DMS 273 treated with DMSO at 0.1 percent for 48 hours (cell line): ENCODE results near the gene RXRB.

Source experiments
- DNase-seq: peaks from one replicate; lab custom pipeline; 2025; lab: John Stamatoyannopoulos, UW

RXRB gene

DNA sequence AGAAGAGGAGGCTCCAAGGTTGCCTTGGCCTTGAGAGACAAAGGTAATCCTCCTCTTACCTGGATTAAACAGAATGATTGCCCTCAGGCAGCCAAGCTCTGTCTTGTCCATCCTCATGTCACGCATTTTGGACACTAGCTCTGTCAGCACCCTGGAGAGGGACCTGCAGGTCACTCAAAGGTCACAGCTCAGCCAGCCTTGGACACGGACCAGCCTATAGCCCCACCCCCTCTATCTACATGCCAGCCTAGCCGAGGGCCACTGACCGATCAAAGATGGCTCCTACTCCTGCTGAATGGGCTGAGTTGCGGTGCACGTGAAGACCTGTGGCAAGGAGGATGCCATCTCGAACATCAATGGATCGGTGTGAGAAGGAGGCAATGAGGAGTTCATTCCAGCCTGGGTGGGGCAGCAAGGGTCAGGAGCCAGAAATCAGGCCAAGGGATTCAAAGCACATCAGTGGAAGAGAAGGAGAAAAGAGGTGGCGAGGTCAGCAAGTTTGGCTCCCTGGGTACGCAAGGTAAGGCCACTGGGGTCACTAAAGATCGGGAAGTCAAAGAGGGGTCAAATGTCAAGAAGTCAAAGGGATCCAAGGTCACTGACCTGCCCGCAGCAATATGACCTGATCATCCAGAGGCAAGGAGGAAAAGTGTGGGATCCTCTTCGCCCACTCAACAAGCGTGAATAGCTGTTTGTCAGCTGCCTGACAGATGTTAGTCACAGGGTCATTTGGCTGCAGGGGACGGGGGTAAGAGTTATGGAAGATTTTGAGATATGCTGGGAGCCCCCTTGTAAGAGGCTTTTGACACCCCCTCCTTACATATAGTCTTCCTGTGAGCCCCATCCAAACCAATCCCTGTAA is 4.9 kb downstream of the RXRB start:
- no peak for DNase-seq

DNA sequence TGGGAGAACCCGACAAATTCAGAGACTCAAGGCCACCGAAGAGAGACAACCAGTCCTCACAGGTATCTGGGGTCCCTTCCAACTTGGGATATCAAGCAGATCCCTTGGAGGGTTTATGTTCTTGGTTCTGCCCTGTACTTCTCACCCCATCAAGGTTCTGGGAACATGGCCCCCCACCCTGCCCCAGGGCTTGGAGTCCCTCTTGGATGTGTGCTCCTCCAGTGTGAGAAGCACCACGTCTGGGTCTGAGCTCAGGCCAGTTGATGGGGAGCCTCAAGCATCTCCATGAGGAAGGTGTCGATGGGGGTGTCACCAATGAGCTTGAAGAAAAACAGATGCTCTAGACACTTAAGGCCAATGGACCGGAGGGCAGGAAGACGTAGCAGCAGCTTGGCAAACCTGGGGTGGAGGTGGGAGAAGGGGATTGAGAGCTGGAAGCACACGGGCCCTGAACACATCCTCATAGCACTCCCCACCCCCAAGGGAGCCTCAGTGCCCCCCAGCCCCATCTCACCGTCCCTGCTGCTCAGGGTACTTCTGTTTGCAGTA is 6.0 kb downstream of the RXRB start:
- DNase-seq = no peak

DNA sequence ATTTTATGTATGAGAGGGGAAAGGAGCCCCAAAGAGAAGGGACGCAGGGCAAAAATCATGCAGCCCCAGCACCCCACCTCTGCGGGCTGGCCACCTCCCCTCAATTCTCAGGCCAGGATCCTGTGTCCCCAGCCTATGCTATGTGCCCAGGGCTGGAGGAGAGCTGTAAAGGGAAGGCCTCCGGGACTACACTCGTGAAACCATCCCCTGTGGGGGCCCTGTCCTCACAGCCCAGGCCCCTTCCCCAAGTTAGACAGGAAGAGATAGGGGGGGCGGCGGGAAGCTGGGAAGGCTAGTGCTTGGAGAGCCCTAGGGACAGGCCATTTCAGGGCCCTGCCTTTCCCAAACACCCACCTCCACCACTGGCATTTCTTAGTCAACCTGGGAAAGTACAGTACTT is 6.8 kb downstream of the RXRB start:
- DNase-seq = no peak

DNA sequence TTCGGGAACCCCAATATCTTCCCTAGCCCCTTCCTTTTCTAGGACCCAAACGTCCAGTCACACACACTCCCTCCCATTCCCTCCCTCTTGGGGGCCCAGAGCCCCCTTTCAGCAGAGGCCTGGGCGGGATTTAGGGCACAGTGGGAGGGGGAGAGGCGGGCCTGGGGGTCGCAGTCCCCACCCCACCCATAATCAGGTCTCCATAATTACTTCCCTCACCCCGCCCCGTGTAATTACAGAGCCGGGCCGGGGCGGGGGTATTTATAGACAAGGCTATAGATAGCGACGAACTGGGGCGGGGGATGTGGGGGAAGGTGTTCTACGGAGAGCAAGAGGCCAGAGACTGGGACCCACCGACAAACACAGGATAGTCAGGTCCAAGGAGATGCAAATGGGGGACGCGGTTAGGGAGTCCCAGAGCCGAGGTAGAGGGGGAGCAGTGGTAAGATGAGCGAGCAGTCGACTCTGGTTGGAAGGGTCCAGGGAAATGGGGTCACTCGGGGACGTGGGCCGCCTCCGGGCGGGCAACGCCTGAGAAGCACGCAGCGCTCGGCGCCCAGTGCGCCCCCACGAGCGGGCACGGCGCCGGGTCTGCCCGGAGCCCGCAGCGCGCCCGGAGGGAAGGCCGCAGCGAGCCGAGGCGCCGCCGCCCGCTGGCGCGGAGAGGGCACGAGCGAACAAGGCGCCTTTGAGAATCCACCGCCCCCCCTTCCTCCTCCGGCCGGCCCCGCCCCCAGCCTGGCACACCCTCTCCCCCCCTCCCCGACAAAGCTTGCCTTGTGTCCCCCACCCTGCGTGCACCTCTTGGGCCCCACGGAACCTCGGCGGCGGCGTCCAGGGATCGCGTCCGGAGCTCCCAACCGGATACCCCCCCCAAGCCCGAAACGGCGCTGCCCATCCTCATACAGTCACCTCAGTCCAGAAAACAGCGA is 7.5 kb downstream of the RXRB start:
- DNase-seq = no peak

DNA sequence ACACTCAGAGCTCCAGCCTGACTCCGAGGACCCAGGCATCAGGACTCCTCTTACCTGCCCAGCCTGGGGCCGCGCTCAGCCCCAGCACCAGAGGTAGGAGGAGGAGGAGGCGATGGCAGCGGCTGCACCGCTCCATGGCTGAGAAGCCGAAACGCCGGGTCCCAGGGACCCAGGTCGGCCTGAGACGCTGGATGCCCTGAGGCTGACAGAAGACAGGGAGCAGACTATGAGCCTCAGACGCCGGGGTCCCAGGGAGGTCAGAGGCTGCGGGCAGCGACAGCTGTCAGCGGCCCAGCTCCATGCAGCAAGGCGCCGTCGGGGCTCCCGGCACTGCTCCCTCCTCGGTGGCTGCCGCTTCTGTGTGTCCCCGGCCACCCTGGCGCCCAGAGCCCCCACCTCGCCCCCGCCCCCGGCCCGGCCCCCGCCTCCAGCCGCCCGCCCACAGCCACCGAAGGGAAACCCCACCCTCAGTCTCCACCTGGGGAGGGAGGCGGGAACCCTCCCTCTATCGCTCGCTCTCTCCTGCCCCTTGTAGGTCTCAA is 8.3 kb downstream of the RXRB start, which contains the start of gene COL11A2:
Gene COL11A2, minus strand, starts transcription at position 363 of the 542 bp plus-strand sequence. Its CDS starts 227 bp downstream, at position 136.
- DNase-seq = no peak

DNA sequence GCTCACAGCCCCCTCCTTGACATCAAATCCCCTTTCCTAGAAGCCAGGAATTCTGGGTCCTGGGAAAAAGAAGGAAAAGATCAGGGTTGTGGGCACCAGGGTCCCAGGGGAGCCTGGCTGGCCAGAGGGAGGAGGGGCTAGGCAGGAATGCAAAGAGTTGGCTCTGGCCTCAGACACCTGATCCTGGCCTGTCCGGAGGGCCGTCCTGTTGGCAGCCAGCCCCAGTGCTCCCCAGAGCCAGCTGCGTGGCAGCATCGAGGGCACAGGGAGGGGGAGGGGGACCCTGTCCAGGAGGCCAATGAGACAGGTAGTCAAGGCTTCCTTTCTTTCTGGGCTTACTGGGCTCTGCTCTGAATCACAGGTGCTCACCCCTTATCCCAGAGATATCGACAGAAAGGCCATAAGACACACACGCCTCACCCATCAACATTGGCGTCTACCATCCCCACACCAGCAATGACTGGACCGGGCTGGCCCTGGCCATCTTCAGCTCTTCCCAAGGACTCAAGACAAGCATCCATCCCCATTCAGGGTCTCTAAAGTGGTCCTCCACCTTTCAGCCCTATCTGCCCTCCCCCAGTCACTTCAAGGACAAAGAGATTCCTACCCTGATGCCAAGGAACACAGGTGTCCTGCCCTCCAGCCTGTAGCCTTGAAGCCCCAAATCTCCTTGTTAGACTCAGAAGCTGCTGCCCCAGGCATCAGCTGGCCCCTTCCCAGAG is 8.9 kb downstream of the RXRB start:
- no peak for DNase-seq

DNA sequence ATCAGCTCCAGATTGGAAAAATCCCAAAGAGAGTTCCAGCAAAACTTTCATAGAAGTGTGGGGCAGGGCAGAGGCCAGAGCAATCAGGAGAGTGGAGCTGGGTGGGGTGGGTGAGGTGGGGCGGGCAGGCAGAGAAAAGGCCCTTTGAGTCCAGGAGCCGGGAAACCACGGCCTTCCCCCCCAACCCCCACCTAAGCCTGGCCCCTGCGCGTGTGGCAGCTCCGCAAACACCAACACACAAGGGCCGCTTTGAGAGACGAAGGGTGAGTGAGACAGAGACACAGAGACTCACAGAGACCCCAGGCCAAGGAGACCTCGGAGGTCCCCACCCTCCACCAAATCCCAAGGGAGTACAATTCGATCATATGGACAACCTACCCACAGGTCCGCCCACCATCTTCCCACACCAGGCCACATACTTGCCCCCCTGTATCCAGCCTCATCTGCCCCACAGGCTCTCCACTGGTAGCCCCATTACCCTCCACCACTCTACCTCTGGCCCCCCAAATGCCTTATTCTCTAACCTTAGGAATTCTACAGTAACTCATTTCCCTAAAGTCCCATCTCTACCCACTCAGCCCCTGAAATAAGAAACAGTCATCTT is 9.9 kb downstream of the RXRB start:
- DNase-seq = no peak

DNA sequence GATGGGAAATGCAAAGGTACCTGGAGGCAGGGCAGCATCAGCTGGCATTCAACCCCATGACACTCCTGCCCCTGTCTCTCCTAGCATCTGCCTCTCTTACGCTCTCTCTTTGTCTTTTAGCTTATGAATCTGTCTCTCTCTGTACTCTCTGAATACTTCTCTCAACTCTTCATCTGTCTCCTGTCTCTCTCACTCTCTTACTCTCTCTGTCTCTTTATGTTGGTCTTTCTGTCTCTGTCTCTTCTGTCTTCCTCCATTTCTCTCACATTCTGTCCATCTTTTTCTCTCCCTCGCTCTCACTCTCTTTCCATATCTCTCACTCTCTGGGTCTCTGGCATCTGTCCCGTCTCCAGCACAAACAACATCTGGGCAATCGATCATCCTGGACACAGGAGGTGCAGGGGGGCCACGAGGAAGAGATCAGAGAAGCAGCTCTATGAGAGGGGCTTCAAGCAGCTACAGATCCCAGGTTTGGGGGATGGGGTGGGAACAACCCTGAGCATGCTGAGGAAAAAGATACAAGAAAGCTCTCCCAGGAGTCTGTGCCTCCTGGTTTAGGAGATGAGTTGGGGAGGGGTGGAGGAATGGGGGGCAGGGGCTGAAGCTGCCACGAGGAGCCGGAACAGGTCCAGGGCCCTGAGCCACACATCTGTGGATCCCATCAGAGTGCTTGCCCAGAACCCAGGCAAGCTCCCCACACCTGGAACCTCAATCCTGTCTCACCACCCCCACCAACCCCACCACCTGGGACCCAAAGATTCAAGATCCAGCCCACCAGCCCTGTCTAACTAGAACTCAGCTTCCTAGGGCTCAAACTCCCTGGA is 10.6 kb downstream of the RXRB start:
- no peak for DNase-seq

DNA sequence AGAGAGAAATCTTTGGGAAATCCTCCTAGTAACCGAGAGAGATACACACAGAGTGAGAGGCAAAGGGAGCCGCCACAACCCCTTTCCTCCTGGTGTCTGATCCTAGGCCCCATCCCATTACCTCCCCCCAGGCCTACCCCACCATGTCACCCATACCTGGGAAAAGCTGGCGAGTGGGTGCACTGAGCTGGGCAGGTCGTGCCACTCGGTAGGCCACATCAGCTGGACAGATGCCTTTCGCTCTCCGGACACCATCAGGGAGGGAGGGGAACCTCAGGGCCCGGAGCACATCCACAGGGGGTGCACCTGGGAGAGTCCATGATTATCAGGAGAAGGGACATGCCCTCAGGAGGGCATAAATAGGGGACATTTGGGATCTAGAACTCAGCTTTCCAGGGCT is 11.3 kb downstream of the RXRB start:
- no peak for DNase-seq

DNA sequence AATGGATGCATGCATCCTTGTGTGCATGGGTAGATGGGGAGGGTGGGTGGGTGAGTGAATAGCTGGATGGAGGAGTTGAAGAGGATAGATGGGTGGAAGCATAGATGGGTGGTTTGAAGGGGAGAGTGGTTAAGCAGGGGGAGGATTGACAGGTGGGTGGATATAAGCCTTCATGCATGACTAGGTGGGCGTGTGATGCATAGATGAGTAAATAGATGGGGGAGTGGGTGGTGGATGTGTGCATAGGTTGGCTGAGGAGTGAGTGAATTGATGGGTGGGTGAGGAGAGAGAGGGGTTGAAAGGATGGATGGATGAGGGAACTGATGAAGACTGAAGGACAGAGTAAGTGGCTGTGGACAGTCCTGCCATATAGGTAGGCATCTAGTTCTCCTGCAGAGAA is 12.7 kb downstream of the RXRB start:
- no peak for DNase-seq

DNA sequence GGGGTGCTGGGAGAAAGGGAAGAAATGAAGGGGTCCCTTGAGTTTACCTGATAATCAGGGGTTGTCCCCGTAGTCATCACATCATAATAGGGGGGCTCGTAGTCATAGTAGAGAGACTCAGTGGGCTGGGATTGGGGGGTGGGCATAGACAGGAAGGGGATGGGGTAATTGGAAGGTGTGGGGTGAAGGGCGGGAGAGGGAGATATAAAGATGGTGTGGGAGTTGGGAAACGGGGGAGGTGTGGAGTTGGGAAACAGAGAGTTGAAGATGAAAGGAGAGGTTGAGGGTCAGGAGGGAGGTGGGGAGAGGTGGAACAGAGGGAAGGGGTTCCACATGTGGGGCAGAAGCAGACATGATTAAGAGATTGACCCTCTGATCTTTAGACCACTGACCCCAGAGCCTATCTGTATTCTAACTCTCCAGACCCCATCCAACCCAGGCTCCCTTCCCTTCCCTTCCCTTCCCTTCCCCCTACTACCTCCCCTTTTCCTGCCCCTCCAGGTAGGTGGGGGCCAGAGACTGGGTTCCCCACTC is 14.7 kb downstream of the RXRB start:
- DNase-seq = no peak

DNA sequence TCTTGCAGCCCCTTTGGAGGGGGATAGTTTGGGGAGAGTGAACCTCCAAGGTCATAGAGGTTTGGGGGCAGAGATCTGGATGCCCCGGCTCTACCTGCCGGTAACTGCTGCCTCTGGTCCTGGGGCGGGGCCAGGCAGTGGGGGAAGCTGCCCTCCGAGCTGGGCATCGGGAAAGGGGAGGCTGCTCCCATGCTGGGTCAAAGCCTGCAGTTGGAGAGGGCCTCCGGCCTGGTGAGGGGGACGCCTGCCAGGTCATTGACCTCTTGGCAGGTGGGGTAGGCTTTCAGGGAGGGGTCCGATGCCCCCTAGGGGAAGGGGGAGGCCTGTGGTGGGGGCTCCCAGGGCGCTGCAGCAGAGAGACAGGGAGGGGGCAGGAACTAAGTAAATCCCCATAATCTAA is 15.3 kb downstream of the RXRB start:
- DNase-seq = no peak

DNA sequence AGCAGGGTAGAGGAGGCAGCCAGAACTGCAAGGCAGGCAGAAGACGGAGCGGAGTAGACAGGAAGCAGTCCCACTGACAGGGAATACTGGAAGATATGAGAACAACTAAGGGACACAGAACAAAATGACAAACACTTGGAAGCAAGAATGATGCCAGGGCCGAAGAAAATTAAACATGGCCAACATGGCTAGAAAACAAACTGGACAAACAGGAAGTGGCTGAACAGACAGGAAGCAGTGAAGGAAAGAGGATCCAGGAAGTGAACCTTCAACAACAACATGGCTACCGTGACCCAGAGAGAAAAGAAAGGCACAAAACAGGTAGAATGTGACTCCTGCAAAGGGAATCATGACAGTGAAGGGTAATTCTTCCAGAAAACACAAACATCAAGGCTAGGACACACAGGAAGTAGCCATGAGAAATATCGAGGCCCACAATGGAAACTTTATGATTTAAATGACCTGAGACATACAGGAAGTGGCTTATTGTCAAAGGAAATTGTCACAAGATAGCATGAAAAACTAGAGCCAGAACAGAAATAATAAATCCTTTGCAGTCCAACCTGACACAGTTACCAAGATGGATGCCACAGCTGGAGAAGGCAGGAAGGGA is 17.3 kb downstream of the RXRB start:
- no peak for DNase-seq

DNA sequence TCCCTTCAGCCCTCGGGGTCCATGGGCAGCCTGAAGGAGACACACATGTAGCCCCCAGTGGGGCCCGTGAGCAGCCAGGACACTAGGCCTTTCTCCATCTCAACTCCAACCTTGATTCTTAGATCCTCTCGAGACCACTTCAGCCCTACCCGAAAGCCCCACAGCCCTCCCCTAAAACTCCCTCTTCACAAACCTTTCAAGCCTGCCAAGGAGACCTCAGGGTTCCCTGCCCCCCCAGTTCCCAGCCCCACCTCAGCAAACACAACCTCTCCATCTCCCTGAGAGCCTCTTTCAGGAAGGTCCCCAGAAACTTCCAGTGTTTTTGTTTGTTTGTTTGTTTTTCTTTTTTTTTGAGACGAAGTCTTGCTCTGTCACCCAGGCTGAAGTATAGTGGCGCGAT is 19.3 kb downstream of the RXRB start:
- DNase-seq = no peak

DNA sequence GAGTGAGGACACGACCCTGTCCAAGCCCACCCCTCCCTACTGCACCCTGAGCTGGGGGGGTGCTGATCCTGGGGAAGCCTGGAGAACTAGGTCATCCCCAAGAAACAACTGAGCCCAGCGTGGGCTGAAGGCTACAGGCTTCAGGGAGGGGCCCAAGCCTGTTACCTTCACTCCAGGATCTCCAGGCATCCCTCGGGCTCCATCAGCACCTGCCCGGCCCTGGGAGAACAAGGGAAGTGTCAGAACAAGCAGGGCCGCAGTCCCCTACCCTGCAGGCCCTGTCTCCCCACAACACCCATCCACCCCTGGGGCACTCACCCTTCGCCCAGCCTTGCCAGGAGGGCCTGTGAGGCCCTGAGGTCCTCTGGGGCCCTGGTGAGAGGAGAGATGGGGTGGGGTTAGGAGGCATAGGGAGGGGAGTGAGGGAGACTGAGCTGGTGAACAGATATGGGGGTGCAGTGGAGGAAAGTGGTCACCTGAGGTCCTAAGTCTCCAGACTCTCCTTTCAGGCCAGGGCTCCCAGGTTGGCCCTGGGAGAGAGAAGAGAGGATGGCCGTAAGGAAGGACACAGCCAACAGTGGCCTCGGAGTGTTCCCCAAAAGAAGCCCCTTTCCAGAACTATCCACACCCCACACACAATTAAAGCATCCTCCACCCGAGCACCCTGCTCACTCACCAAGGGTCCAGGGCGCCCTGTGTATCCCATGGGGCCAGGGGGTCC is 21.6 kb downstream of the RXRB start:
- DNase-seq = no peak

DNA sequence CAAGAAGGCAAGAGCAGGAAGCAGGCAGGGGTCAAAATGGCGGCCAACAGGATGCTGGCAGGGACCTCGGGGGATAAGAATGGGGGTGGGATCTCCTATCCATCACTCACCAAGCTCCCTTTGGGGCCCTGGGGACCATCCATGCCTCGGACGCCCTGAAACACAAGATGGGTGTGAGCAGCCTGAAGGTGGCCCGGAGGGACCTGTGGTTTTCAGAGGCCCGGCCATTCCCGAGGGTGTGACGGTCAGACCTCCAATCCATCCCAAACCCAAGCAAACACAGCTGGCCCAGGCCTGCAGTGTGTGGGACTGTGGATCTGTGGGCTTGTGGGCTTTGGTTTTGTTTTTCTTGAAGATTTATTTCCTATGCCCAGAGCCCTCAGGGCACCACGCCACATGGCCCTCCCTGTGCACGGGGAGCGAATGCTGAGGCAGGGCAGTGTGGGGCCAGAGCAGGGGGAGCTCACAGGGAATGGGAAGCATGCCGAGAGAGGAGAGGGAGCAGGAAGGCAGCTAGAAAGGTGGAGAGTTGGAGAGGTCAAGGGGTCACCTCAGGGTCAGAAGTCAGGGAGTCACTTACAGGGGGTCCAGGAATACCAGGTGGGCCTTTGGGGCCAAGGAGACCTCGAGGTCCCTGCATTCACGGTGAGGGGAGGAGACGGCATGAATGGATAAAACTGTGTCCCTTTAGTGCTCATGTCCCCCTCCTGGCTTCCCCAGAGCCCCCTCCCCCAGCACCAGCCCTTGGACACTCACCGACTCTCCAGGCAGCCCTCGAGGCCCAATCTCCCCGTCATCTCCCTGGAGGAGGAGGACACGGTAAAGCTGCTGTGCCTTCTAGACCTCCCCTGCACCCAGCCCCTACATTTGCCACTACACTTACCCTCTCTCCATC is 22.7 kb downstream of the RXRB start:
- no peak for DNase-seq

DNA sequence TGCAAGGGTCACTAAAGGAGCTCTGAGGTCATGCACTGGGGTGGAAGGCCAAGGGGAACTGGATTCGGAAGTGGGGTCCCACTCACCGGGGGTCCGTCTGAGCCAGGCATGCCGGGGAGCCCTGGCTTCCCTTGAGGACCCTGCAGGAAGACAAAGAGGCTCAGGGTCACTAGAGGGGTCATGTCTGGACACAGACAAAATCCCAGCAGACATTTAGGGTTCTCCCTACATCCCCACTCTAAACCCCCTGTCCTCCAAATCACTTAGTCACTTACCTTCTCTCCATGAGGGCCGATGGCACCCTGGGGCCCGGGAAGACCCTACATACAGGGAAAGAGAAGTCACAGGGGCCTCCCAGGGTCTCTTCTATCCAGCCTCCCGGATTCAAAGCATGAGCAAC is 23.6 kb downstream of the RXRB start:
- DNase-seq = no peak
